Stimulated activated CD8-positive, alpha-beta memory T cell treated with anti-CD3 and anti-CD28 coated beads, Interleukin-7, amount 100 ng/mL, for 1 hour (primary cell): ENCODE measurements around the gene DES.
A peak's percentile ranks its signal among the peaks of the same experiment; 100 is the strongest.

Source experiments
- DNase-seq, 2 donors: peaks; one replicate each; pipeline ENCODE4 v3.0.0-alpha.2; 2020; ENCODE audit warnings: low read depth in 2 of 2

DES gene

GRCh38 chr2:219438453-219438852 lies 20.3 kb downstream of the DES start:
- DNase-seq = no peak

GRCh38 chr2:219439506-219439905 lies 21.3 kb downstream of the DES start:
- DNase-seq = no peak

GRCh38 chr2:219440388-219441256 lies 22.4 kb downstream of the DES start:
- no peak for DNase-seq

GRCh38 chr2:219441451-219442255 lies 23.5 kb downstream of the DES start:
- peak; percentile 14 to 30 for DNase-seq

GRCh38 chr2:219442256-219443015 lies 24.3 kb downstream of the DES start:
- DNase-seq = no peak

- no peak for DNase-seq
Measured at GRCh38 chr2:219443016-219443696, 25.0 kb downstream of the DES start.

- no peak for DNase-seq
Measured at GRCh38 chr2:219443697-219444023, 25.5 kb downstream of the DES start.

- no peak for DNase-seq
Measured at GRCh38 chr2:219444566-219445091, 26.5 kb downstream of the DES start.

- no peak for DNase-seq
Measured at GRCh38 chr2:219445220-219445640, 27.1 kb downstream of the DES start.

- DNase-seq = no peak
Measured at GRCh38 chr2:219446101-219446504, 27.9 kb downstream of the DES start.

- no peak for DNase-seq
Measured at GRCh38 chr2:219446689-219447088, 28.5 kb downstream of the DES start.

- no peak for DNase-seq
Measured at GRCh38 chr2:219447242-219448098, 29.3 kb downstream of the DES start.

GRCh38 chr2:219448099-219448775 lies 30.1 kb downstream of the DES start:
- no peak for DNase-seq

GRCh38 chr2:219448776-219449341 lies 30.7 kb downstream of the DES start:
- DNase-seq = no peak

GRCh38 chr2:219449609-219450008 lies 31.4 kb downstream of the DES start:
- no peak for DNase-seq

GRCh38 chr2:219451661-219452360 lies 33.6 kb downstream of the DES start:
- no peak for DNase-seq

- DNase-seq = no peak
Measured at GRCh38 chr2:219452361-219453317, 34.5 kb downstream of the DES start.
